HG03060 (cell line): ENCODE results near the gene RNF225.
"Not testable (repeated sequence)": the region's sequence is repeated elsewhere in the genome, so short reads cannot be mapped to it uniquely, and the experiment has no call there.

Source experiments
- ATAC-seq: cut with Tn5 transposase; IDR thresholded peaks from one replicate; pipeline ENCODE4 v1.9.1; 2021; ENCODE audit warnings: low read depth, moderate number of reproducible peaks; ENCODE audit not compliant: unreplicated experiment

RNF225 gene

DNA sequence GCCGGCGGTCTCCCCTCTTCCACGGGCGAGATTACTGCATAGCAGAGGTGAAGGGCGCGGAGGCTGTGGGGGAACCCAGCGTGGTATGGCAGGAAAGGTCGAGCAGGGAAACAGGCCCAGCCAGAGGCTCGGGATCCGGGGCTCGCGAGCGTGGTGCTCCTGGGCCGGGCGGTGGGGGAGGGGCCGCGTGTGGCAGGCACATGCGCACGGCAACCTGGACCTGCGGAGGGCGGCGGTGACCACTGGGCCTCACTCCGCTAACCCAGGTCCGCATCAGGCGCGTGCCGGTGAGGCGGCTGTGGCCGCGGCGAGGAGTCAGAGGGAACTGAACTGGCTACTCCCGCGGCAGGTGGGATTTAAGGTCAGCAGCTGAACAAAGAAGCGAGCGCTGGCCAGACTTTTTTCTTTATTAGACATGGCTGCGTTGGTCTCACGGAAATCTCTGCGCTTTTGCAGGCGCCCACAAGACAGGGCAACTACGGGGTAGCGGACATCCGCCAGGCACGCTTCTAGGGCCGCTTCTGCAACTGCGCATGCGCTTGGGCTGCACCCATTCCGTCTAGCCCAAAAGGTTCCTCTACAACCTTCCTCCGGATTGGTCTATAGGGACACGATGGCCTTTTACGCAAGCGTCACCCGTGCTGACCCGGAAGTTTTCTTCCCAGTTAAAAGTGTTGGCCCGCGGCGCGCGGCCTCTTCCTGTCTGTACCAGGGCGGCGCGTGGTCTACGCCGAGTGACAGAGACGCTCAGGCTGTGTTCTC, 8.7 kb upstream of the RNF225 start, which contains the start of gene RPS5:
TSS of gene RPS5 (plus strand) at position 694 of the 762 bp plus-strand sequence. CDS start 869 bp downstream, outside the sequence.
- peak; percentile 69 for ATAC-seq

DNA sequence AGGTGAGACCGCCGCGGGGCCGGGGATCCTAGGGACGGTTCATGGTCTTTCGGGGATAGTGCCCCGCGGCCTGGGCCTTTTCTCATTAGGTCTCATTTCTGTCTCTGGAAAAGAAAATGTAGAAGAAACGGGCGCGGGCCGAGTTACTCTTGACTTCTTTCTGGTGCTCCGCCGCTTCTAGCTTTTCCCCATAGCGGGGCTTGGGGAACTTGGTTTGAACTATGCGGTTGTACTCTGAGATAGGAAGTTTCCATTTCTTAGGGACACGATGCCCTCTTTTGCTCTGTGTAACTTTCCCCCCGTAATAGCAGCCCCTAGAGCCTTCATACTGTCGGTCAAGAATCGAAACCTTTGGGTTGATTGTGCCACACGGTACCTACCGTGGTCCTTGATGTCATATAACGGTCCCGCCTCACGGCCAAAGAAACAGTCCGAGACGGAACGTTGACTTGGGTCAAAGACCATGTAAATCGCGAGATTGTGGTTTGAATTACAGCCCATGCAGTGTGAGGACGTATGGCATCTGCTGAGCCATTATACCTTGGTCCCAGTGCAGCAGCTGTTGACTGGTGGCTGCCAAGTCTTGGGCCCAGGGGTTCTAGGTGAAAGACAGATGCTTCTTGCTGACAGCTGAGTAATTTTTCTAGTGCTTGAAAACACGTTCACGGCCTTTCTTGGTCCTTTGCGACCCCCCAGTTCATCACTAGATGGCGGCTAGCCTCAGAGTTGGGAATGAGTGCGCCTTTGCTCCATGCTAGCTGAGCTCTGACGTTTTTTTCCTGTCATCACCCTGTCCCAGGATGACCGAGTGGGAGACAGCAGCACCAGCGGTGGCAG, 7.9 kb upstream of the RNF225 start:
- no peak for ATAC-seq

DNA sequence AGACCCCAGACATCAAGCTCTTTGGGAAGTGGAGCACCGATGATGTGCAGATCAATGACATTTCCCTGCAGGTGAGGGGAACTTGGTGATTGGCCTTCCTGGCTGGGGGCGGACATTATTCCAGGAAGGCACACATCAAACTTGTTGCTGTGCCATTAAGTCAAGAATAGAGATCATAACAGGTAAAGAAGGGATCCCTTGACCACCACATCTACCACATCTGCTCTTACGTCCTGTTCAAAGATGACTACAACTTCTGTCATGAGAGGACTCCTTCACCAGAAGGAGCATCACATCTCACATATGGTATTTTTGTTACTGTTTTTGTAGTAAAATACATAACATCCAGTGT, 7.3 kb upstream of the RNF225 start:
- no peak for ATAC-seq

DNA sequence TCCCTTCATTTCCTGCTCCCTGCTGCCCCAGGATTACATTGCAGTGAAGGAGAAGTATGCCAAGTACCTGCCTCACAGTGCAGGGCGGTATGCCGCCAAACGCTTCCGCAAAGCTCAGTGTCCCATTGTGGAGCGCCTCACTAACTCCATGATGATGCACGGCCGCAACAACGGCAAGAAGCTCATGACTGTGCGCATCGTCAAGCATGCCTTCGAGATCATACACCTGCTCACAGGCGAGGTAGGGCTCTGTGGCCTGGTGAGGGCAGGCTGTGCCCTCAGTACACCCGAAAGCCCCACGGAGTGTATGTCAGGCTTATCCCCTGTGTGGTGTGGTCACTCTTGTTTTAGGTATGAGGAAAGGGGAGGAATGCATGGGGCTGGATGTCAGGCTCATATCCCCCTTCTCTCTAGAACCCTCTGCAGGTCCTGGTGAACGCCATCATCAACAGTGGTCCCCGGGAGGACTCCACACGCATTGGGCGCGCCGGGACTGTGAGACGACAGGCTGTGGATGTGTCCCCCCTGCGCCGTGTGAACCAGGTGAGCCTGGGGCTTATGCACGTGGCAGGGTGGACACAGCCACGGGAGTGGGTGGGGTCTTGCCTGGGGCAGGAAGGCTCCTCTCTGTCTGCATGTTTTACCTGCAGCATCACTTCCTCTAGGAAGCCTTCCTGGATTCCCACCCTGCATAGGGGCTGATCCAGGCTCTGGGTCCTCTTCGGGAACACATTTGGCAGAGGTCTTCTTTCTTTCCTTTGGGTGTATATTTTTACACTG, 2.3 kb upstream of the RNF225 start:
- ATAC-seq = no peak

DNA sequence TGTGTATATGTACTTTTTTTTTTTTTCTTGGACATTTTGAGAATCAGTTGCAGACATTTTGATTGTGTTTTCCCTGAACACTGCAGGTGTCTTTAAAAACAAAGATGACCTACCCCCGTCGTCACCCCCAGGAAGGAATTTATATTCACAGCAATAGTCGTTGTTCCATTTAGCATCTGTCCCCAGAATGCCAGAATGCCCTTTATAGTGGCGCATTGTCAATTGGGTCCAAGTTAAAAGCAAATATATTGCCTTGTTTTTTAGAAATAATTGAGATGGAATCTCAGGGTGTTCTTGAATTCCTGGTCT, 1.8 kb upstream of the RNF225 start:
- no peak for ATAC-seq

DNA sequence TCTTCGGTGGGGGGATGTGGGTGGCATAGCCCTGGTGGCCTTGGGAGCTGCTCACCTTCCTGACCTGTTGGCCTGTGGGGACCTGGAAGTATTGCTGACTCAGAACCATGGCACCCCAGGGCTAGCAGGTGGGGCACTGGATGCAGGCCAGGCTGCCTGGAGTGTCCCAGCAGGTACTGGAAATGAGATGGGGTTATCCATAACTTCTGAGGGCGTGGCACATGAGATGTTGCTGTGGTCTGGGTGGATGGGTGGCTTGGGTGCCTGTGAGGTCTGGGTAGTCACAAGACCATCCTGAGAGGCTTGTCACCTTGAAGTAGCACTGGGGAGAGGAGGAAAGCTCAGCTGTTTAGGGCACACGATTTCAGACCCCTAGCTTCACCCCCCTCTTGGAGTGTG, 636 bp upstream of the RNF225 start:
- ATAC-seq = no peak

DNA sequence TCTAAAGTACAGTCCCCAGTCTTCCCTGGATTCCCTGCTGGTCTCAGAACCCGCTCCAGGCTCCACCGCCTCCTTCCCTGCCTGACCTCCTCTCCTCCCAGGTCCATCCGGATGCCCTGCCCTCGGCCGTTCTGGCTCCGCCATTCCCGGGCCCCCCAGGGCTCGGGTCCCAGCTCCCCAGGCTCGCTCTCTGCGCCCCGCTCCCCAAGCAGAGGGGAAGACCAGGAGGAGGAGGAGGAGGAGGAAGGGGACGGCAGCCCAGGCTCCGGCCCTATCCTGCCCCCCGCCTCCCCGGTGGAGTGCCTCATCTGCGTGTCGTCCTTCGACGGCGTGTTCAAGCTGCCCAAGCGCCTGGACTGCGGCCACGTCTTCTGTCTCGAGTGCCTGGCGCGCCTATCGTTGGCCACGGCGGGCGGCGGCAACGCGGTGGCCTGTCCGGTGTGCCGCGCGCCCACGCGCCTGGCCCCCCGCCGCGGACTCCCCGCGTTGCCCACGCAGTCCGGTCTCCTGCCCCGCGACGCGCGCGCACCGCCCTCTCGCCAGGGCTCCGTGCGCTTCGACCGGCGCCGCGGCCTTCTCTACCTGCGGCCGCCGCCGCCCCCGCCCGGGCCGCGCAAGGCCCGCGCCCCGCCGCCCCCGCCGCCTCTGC, 647 bp downstream of the RNF225 start:
- no peak for ATAC-seq

DNA sequence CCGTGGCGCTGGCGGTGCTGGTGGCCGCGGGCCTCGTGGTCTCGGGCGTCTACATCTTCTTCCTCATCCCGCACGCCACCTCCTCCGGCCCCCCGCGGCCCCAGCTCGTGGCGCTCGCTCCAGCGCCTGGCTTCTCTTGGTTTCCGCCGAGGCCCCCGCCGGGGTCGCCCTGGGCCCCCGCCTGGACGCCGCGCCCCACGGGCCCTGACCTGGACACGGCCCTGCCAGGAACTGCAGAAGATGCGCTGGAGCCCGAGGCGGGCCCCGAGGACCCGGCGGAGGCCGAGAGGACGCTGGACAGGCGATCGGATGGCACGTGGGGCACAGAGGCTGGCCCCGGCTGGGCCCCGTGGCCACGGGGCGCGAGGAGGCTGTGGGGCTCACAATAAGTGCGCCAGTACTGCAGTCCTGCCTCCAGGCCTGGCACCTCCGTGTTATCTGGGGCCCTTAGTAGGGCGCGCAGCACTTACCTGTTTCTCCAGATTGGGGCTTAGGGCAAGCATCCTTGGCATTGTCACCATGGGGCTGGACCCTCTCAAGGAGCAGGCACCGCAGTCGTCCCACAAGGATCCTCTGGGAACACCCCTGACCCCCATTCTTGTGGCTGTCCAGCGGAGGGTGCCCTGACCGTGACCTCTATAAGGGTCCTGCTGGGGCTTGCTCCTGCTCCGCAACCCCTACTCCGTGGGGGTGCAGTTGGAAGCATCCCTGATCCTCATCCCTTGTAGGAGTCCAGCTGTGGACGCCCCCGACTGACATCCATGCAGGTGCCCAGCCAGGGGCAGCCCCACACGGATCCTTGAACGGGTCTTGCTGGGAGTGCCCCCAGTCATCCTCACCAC, 1.5 kb downstream of the RNF225 start:
- ATAC-seq = no peak

DNA sequence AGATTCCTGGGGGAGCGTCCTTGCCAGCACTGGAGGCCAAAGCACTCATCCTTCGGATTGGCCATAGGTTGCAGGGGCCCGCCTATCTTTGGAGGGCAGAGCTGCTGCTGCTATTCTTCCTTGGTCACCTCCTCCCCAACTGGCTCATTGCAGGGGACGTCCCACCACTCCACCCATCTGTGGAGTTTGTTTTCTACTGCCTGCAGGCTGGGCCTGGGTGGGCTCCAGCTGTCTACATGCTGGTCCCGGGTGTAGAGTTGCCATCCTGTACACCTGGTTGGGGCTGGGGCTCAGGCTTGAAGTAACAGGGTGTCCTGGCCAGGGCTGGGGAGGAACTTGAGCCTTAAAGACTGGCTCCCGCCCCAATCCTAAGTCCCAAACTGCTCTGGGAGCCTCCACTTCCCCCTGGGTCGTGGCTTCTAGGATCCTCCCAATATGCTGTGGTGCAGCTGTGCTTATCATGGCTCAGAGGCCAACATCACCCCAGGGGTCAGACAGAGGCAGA, 2.1 kb downstream of the RNF225 start:
- no peak for ATAC-seq

DNA sequence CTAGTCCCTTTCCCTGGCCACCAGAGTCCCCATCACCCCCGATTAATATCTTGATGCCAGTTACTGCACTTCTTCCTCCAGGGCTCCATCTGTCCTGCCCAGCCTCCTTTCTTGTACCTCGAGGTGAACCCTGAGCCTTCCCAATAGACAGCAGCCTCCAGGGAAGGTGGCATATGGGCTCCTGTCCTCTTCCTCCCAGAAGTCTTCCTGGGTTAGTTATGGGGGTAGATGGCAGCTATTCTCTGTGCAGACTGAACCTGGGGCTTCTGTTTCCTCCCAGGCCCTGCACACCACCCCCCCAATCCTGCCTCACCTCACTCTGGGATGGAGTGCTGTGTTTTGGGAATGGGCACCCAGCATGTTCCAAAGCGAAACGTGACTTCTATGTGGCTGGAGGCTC, 2.6 kb downstream of the RNF225 start:
- ATAC-seq = no peak

DNA sequence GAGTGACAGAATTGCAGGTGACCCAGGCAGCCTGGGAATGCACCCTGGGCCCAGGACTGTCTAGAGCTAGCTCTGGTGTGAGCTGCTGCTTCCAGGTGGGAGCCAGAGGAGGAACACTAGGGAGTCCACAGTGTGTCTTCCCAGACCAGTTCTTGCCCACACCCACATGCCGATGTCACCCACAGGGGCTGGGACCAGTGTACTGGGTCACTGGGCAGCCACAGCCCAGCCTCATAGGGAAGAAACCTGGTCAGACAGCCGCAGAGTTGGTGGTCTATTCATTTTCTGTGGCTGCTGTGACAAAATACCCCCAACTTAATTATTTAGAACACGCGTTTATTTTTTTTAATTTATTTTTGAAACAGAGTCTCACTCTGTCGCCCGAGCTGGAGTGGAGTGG, 3.1 kb downstream of the RNF225 start:
- no peak for ATAC-seq

DNA sequence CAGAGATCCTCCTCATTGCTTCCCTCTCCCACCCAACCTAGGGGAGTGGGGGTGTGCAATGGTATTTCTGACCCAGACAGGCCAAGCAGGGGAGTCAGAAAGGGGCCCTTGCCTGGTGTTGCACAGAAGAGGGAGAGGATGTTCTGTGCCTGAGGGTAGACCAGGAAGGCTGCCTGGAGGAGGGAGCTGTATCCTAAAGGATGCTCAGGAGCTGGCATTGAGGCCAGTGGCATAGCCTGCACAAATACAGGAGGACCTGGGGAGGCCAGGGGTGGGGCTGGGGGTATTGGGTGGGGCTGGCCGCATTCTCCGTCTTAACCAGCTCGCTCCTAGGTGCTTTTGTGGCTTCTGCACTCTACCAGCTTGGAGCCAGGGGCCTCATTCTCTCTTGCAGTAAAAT, 4.4 kb downstream of the RNF225 start:
- no peak for ATAC-seq

DNA sequence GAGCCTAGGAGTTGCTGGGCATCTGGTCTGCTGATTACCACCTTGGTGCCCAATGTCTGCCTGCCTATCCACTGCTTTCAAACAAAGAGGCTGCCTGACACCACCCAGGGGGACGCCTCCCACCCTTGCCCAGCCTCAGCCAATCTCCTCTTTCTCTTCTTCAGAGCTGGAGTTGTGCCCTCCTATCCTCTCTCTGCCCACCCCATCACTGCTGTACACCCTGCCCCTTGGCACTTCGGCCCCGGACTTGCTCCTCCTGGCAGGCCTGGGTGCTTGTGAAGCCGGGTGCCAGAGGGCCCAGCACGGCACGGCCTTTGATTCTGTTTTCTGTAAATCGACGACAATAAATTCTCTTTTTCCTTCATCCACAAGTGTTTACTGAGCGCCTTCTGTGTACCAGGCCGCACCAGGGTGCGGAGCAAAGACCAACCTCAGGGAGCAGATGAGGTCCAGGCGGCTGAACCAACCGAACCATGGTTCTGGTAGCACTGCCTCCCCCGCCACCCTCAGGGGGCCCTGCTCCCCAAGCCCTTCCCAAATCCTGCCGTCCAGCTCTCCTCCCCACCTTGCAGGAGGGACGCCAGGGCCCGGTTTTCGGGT, 5.0 kb downstream of the RNF225 start:
- no peak for ATAC-seq

DNA sequence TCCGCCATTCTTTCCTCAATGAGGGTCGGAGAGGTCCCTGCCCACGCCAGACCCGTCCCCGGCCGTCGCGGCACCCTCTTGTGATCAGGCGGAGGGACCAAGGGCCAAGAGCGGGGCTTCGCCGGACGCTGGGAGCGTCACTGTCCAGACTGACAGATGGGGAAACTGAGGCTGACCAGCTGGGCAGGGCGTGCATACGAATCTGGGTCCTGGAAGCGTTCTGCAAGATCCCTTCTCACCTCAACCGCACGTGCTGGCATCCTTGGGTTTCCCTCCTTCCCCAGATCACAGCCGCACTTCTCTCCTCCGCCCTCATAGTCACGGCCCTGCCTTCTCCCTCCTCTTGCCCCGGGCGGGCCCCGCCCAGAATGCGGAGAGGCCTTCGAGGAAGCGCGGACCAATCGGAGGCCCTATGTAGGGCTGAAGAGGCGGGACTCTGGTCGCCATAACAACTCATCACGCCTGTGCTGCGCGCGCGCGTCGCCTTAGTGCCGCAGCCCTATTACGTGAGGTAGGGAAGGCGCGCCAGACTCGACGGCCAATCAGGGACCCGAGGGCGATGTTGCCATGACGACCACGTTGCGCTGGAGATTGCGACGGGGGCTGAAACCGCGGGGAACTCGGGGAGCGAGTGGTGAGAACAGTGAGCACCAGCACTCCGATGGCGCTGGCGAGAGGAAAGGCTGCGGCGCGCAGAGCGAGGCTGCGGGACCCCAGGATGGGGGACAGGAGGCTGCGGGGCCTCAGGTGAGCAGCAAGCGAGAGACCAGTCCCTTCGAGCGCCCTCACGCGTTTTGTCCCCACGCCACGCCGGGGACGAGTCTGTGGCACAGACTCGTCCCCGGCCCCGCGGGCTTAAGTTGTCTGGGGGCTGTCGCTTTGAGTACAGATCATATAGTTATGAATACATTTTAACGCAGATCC, 5.7 kb downstream of the RNF225 start:
- peak; percentile 92 for ATAC-seq

DNA sequence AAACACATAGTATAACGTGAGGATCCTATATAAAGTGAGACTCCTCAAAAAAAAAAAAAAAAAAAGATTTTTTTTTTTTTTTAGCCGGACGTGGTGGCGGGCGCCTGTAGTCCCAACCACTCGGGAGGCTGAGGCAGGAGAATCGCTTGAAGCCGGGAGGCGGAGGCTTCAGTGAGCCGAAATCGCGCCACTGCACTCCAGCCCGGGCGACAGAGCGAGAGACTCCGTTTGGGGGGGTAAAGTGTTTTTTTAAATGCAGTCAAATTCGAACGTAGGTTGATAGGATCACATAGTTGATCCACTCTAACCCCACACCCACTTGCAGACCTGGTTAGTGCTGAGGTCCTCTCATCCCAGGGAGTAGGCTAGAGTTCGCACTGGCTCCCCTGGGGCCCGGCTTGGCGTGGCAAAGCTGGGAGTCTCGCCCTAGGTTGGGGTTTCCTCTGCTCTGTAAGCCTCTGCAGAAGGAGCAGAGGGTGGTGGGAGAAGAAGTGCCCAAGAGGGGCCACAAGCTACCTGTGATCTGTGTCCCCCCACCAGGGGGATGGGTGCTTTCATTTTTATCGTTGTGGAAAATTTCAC, 6.5 kb downstream of the RNF225 start:
- no peak for ATAC-seq

DNA sequence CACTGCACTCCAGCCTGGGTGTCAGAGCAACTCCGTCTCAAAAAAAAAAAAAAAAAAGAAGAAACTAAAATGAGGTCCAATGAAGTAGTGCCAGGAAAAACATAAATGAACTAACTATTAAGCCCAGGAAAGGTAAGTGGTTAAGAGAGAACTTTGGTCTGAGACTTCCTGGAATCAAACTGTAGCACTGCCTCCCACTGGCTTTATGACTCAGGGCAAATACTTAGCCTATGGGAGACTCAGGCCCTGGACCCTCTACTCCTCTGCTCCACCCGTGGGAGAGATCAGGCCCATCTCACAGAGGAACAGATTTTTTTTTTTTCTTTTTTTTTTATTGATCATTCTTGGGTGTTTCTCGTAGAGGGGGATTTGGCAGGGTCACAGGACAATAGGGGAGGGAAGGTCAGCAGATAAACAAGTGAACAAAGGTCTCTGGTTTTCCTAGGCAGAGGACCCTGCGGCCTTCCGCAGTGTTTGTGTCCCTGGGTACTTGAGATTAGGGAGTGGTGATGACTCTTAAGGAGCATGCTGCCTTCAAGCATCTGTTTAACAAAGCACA, 8.5 kb downstream of the RNF225 start:
- ATAC-seq = not testable (repeated sequence)

DNA sequence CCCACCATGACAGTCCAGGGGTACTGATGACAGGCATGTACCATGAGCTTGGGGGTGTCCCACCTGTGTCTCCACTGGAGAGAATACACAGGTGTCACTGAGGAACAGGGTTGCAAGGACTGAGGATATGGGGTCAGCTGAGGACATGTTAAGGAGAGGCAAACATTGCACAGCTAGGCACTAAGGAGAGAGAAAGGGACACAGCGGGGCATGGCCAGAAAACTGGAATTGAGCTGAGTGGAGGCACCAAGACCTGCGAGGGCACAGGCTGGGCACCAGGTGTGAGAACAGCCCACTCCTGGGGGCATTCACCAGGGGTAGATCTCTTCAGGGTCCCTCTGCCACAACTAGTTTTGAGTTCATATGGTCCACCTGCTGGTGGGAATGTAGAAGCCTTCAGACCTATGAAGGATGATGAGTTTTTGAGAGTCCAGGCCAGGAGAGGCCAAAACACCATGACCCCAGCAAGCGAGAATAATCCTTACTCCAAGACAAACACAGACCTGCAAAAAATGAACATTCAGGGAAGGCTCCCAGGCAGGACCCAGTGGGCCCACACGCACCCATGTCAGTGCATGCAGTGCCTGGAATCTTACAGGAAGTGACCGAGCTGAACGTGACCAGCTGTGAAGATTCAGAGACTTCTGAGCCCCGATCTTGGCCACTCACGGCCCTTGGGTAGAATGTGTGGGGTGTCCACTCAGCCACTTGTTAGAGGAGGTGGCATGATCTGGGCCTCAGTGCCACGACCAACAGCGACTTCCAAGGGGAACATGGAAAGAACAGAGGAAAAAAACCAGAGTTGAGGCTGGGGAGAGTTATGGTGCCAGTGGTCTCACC, 11.6 kb downstream of the RNF225 start:
- no peak for ATAC-seq
